ENCODE data around the gene PRUNE1.
A peak's percentile ranks its signal among the peaks of the same experiment; 100 is the strongest.

Gene PRUNE1

DNA sequence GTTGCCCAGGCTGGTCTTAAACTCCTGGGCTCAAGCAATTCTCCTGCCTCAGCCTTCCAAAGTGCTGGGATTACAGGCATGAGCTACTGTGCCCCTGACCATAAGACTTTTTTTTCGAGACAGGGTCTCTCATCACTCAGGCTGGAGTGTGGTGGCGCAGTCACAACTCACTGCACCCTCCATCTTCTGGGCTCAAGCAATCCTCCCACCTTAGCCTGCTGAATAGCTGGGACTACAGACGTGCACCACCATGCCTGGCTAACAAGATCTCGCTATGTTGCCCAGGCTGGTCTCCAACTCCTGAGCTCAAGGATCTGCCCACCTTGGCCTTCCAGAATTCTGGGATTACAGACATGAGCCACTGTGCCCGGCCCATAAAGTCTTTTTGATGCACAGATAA lies 41.2 kb downstream of the PRUNE1 start:
- FAIRE-seq, result no peak
- DNase-seq (ENCODE audit: low spot score), result no peak

DNA sequence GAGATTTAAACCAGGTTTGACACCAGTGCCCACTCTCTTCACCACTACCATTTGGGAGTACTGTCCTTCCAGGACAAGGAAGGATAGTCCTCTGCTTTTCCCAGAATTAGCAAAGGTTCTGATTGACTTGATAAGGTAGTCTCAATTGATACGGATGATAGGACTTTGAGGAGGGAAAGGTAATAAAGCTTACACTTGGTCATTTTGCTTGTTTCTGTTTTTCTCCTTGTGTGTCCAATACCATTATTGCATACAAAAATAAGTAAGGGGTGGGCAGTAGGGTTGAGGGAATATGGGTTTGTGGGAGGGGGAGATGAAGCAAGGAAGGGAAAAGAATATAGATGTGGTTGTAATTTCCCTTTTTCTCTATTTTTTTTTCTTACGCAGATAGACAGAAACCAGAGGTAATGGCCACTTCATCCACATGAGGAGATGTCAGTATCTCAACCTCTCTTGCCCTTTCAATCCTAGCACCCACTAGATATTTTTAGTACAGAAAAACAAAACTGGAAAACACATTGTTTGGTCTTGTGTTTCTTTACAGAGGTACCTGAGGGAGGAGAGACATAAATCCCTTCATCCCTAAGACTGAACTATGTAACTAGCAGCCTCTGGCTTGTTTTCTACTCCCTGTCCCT lies 41.9 kb downstream of the PRUNE1 start:
- FAIRE-seq (no peak), DNase-seq (ENCODE audit: low spot score) (no peak)

DNA sequence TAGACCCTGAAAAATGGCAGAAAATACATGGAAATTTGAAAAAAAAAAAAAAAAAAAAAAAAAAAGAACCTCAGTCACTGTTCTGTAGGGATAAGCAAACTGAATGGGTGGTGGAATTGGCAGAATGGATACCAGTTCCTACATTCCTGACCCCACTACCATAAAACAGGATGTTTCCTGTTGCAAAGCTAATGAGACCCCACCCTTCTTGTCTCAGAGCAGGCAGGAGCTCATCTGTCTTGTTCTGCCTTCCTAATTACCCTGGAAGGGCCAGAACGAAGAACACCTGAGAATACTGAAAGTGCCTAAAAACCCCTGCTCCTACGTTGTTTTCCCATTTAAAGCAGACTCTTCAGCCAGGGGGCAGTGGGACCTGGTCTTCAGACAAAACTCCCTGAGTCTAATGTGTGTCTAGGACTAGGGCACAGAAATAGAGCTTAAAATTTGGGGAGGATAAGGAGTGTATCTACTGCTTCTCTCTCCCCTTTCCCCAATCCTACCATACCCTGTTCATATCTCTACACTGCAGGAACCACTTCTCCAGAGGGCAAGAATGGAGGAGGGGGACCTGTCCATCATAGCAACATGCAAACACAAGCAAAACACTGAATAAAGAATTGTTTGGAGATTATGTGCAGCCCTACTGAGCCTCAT lies 43.2 kb downstream of the PRUNE1 start:
- FAIRE-seq, result no peak
- no peak for DNase-seq (ENCODE audit: low spot score)

DNA sequence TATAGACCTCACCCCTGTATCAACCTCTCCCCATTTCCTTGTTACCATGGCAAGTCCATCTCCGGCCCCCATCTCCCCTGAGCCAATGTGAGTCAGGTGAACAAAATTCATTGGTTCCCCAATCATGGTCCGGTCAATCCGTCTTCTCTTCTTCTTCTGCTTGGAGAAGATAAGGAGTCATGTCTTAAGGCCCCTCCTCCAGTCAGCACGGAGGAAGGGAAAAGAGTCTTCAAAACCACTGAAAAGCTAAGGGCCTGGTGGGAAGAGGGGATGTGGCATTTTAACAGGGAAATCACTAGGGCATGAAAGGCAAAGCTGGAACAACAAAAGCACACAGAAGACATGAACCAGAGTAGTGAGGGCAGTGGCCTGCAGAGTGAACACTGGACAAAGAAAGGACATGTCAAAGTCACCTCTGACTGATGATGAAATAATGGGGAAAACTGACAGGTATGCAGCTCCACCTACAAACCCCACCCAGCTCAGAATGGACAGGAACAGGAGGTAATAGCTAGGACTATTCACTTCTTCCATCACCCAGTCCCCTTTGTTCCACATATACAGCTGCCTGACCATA lies 46.8 kb downstream of the PRUNE1 start:
- DNase-seq (ENCODE audit: low spot score), result no peak
- FAIRE-seq, result no peak

DNA sequence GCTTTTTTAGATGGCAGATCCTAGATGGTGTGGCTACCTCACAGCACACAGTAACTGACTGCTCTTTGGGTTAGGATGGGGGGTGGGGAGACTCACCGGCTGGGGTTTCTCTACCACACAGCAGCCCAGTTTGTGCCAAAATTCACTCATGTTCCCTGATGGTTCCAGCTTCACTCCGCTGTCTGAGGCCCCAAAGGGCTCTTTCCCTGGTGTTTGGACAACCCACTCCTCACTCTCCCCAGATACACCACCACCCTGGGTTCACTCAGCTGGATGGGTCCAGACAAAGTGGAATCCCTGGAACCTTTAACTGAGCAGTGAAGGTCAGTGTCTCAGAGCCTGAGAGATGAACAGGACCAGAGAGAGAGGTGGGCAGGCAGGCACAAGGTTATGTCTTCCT lies 47.3 kb downstream of the PRUNE1 start:
- DNase-seq (ENCODE audit: low spot score) (no peak), FAIRE-seq (no peak)

DNA sequence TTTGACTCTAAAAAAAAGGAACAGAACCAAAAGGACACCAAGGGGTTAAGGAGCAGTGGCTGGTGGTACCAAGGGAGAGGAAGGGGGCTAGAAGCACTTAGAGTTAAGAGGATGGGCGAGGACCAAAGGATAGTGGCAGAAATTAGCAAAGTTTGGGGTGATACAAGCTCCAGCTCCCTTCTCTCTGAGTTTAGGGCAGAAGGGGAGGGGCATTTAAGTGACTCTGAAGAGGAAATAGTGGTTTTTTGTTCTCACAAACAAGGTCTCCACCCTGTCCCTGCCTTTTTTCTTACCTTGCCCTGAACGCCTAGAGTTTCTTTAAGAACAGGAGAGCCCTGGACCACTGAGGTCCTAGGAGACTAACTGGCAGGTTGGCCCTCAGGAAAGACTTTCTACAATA lies 47.9 kb downstream of the PRUNE1 start:
- DNase-seq (ENCODE audit: low spot score) (no peak), FAIRE-seq (no peak)

DNA sequence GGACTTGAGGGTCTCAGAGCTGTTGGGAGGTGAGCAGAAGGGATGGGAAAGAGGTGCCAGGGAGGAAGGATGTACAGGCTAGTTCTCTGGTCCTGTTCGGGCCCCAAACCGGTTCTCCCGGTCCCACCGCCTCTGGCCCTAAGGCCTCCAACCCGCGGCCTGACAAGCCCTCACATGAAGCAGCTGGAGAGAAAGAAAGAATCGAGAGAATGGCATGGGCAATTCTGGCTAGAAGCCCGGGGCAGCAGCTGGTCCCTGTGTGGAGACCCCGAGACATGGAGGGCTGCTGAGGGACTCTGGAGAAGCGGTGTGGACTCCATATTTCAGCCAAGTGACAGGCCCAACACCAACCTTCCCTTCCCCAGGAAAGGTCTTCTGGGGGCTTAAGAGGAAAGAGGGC lies 50.4 kb downstream of the PRUNE1 start:
- FAIRE-seq, result no peak
- DNase-seq (ENCODE audit: low spot score), result no peak

DNA sequence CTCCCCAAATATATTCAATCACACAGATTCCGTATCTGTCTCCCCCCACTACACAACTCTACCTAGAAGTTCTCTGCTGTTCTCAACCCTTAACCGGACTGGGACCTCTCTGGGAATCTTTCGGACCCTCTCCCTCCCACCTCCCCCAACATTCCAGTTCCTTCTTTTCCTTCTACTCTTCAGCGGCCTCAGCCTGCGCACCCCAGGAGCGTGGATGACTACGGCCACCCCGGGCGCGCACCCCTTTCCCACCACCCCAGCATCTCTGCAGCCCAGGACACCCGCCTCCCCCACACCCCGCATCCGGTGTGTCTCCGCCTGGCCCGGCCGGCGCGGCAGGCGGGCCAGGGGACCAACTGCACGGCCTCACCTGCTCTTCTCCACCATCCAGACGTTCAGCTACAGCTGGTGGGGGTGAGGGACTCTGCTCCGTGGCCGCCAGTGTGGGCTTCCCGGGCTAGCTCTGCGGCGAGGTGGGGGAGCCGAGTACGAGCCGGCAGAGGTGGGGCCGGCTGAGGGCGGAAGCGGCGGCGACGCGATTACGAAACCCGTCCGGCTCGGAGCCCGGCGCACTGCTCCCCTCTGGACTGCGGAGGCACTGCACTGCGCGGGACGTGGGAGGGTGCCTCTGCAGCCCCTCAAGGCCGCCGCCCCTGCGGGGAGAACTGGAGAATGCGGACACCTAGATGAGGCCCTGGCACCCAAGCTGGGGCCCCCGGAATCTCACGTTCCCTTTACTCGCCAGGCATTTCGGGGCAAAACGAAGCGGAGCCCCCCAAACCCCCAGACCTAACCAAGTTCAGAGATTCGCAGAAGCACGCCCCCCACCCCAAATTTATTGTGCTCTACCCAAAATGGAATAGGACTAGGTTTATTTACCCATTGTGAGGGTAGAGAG lies 51.1 kb downstream of the PRUNE1 start, which contains the start of gene CDC42SE1:
Gene CDC42SE1, minus strand, starts transcription at position 514 of the 898 bp plus-strand sequence. CDS start 3,892 bp downstream, outside the sequence.
- FAIRE-seq (no peak), DNase-seq (ENCODE audit: low spot score) (peak; percentile 94)

DNA sequence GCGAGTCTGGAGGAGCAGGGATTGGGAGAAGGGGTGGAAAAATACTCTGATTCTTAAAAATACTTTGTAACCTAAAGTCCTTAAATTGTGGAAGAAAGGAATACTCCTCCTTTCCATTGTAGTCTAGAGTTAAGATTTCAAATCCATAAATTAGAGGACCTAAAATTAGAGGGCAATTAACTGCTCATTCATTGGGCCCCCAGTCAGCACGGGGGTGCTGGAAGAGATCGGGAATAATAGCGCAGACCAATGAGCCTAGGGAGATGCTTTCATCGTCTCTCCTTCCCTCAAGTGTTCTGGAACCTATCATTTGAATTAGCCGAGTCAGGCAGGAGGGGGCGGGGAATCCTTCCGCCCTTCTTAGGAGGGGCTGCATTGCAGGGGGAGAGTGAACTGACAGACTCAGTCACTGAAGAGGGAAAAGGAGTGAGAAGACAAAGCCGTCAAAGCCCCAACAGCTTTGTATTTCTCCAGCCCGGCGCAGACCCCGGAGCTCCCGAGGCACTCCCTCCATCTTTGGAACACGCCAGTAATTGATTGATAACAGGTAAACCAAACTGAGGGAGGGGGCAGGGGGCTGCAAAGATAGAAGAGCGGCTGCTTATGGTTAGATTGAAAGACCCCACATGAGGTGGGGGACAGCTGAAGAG lies 51.9 kb downstream of the PRUNE1 start, which contains the start of gene MLLT11:
Gene MLLT11, plus strand, starts transcription at position 391 of the 650 bp plus-strand sequence. CDS start 6,828 bp downstream, outside the sequence.
- no peak for FAIRE-seq
- peak; percentile 59 for DNase-seq (ENCODE audit: low spot score)

DNA sequence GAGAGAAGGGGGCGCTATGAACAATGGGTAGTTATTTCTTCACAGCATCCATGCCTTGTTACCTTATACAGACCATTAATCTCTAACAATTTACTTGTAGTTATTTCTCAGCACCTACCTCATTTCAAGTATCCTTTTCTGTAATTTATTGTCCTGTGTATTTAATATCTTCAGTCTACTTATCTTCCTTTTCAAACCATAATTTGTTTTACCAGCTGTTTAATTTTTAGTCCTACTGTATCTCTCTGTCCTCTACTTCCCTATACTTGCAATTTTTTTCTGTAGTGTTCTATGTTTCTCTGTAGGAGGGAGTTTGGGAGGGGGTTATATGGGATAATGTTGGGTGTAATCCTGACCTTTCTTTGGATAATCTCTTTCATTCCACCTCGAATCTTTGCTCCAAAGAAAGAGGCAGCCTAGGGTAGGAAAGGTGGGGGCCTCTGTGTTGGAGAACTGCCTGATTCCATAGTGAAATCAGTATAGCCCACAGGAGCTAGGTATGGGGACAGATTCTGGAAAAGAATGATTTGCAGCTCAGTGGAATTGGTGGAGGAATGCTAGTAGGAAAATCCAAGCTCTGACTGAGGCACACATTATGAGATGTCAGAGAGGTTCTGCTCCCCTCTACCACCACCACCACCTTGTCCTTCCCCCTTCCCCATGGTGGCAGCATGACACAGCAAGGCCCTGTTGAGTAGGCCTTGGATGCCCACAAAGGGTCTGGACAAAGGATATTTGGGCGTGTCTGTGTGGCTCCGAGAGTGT lies 52.6 kb downstream of the PRUNE1 start:
- no peak for FAIRE-seq

DNA sequence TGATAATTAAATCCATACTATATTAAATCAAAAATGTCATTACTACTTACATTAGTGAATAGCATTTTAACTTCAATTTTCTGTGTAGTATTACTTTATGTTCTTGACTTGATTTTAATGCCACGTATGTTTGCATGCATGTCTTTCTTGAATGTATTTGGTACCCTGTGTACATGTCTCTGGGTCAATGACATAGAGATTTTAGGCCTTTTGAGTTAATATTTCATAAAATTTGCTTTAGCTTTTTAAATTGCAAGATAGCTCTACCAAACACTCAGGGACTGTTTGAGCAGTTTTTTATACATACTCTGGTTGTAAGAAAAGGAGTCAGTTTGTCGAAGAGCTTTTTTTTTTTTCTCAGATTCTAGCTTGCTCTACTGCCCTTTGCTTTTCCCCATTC lies 53.5 kb downstream of the PRUNE1 start:
- DNase-seq (ENCODE audit: low spot score), result no peak
- no peak for FAIRE-seq

More for the DNA sequence above, 52.6 kb downstream of the PRUNE1 start:
- no peak for DNase-seq (ENCODE audit: low spot score)

DNA sequence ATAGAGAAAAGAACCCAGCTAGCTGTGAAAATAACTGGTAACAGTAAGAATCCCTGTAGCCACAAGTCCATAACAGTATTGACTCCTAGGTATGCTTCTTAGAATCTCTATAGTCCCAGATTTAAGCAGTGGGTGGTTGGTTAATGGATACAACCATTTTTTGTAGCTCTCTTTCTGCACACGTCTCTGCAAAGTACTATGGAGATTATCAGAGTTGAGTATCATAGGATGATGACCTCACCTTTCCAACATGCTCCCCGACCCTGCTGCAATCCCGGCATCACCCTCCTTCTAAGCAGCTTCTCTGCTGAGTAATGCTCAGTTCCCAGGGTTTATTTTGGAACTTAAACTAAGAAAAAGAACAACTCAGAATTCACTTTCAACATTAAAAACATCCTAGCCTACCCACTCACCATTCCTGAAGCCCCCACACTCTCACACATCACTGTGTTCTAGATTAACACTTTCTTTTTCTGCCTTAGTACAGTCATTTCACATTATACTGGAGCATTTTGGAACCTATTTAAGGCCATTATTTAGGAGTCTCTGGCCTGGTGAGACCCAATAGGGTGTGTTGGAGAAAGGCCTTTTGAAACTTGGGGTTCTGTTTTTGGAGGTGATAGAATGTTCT lies 54.6 kb downstream of the PRUNE1 start:
- DNase-seq (ENCODE audit: low spot score) (peak; percentile 45), FAIRE-seq (no peak)

DNA sequence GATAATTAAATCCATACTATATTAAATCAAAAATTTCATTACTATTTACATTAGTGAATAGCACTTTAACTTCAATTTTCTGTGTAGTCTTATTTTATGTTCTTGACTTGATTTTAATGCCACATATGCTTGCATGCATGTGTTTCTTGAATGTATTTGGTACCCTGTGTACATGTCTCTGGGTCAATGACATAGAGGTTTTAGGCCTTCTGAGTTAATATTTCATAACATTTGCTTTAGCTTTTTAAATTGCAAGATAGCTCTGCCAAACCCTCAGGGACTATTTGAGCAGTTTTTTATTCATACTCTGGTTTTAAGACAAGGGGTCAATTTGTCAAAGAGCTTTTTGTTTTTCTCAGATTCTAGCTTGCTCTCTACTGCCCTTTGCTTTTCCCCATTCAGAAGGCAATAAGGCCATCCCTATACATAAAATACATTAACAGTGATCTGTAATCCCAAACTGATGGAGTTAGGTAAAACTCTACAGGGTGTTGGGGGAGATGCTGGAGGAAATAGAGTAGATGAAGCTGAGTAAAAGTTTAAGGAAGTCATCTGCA lies 56.9 kb downstream of the PRUNE1 start:
- DNase-seq (ENCODE audit: low spot score) (no peak), FAIRE-seq (no peak)

DNA sequence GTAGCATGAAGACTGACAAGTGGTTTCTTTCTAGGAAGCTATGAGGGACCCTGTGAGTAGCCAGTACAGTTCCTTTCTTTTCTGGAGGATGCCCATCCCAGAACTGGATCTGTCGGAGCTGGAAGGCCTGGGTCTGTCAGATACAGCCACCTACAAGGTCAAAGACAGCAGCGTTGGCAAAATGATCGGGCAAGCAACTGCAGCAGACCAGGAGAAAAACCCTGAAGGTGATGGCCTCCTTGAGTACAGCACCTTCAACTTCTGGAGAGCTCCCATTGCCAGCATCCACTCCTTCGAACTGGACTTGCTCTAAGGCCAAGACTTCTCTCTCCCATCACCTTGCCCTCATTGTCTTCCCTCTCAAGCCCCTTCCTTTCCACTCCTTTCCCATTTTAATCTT lies 58.9 kb downstream of the PRUNE1 start:
- no peak for DNase-seq (ENCODE audit: low spot score)

DNA sequence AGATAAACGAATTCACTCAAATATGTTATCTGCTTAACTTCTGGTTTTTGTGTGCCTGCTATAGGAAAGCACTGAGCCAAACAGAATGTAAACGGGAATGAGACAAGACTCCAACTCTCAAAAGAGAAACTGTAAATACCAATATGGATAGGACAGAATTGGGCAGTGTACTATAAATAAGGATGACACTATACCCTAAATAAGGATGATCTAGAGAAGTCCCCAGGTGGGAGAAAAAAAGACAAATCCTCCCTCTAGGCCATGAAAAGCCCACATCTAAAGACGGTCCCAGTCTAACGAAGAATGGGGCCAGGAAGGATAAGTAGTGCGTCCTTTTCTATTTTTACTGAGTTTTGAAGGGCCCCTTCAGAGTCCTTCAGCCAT lies 60.8 kb downstream of the PRUNE1 start:
- FAIRE-seq (no peak), DNase-seq (ENCODE audit: low spot score) (no peak)

More for the DNA sequence above, 58.9 kb downstream of the PRUNE1 start:
- no peak for FAIRE-seq

DNA sequence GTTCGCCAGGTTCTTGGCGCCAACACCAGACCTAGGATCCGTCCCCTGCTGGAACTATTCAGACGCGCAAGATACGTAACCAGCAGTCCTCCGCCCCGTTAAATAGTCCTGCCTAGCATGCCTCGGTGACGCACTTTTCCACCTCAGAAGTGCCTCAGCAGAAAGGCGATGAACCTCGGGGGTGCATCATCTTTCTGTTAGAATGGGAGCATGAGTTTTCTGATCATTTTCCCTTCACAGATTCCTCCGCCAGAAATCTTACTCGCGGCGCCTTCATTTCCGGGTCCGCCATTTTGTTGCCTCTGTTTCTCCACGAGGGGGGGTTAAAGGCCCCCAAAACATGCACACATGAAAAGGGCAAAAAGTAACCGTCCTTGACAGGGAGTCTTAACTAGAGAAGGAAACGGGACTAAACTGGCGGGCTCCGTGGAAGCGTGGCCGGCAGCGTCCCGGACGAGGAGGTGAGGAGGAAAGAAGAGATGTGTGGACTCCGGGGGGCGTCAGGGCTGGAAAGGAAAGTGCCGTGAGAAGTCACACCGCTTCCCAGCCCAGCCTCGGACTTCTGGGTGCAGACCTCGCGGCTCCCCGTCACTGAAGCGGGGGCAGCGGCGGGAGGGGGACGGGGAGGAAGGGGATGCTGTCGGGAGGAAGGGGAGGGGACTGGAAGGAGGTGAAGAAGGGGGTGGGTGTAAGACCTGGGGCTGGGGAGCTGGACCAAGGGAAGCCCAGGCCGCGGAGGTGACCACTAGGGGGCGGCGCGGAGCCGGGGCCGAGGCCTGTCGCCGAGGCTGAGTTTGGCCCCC lies 62.4 kb downstream of the PRUNE1 start, which contains the start of gene GABPB2:
Gene GABPB2, plus strand, starts transcription at position 288 of the 803 bp plus-strand sequence. CDS start 17,429 bp downstream, outside the sequence.
- FAIRE-seq, result no peak
- peak; percentile 92 for DNase-seq (ENCODE audit: low spot score)

DNA sequence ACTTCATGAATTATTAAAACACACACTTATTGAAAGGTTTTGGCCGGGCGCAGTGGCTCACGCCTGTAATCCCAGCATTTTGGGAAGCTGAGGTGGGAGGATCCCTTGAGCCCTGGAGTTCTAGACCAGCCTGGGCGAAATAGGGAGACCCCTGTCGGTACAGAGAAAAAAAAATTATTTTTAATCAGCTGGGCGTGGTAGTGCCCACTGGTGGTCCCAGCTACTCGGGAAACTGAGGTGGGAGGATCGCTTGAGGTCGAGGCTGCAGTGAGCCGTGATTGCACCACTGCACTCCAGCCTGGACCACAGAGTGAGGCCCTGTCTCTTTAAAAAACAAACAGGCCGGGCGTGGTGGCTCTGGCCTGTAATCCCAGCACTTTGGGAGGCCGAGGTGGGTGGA lies 64.0 kb downstream of the PRUNE1 start:
- FAIRE-seq, result no peak

More for the DNA sequence above, 64.0 kb downstream of the PRUNE1 start:
- DNase-seq (ENCODE audit: low spot score), result no peak
